H1 (cell line): ENCODE results near the gene GYPA.

Experiments
- CBX8 ChIP-seq: fragments of 300-800, 300-1000 bp; sonication (generic); IDR thresholded peaks from 2 replicates; pipeline ENCODE4 v1.7.1; 2016; ENCODE audit warnings: low read depth, low read length, borderline replicate concordance
- CTCF ChIP-seq, 3 experiments: IDR thresholded peaks; 1 replicate in 2 of 3; 2 replicates in 1 of 3; pipeline versions ENCODE4 v1.5.1 to v1.6.1; 2011; ENCODE audit warnings: low read length in 3 of 3, mild to moderate bottlenecking in 3 of 3, inconsistent platforms in 2 of 3, low read depth in 1 of 3, moderate library complexity in 1 of 3; ENCODE audit not compliant: insufficient read depth in 1 of 3; ENCODE audit errors: control extremely low read depth in 1 of 3
- GABPA ChIP-seq: IDR thresholded peaks from 2 replicates; pipeline ENCODE4 v1.6.1; 2011; ENCODE audit warnings: mild to moderate bottlenecking, low read length, moderate library complexity, borderline replicate concordance; ENCODE audit not compliant: insufficient read depth
- JUN ChIP-seq: IDR thresholded peaks from 2 replicates; pipeline ENCODE4 v1.6.1; 2011; ENCODE audit warnings: low read depth, mild to moderate bottlenecking, improper control_type of control experiment, low read length
- POLR2A ChIP-seq, 2 experiments: IDR thresholded peaks; 1 replicate in 1 of 2; 2 replicates in 1 of 2; pipeline ENCODE4 v1.6.1; 2011; ENCODE audit warnings: low read depth in 2 of 2, low read length in 2 of 2, mild to moderate bottlenecking in 2 of 2; ENCODE audit errors: control extremely low read depth in 1 of 2
- USF2 ChIP-seq: IDR thresholded peaks from 2 replicates; pipeline ENCODE4 v1.6.1; 2011; ENCODE audit warnings: low read length, improper control_type of control experiment

GRCh38 chr4:144113546-144113945 is 27.0 kb downstream of the GYPA start:
- TF ChIP-seq POLR2A (IDR thresholded peaks at IDR 0.05; ENCODE audit: control extremely low read depth in 1 of 2, low read depth in 2 of 2, low read length in 2 of 2): no peak
- no peak for TF ChIP-seq USF2
- TF ChIP-seq CBX8: no peak
- no peak for TF ChIP-seq CTCF (IDR thresholded peaks at IDR 0.05; ENCODE audit: control extremely low read depth in 1 of 3, insufficient read depth in 1 of 3, low read depth in 1 of 3, low read length in 3 of 3)
- no peak for TF ChIP-seq JUN
- no peak for TF ChIP-seq GABPA
